NCI-H510A (cell line): Measurements from ENCODE around the gene MTREX.
"Not testable (repeated sequence)": the region's sequence is repeated elsewhere in the genome, so short reads cannot be mapped to it uniquely, and the experiment has no call there.

Source experiments
- DNase-seq: peaks from one replicate; lab custom pipeline; 2025; lab: John Stamatoyannopoulos, UW

Gene MTREX

DNA sequence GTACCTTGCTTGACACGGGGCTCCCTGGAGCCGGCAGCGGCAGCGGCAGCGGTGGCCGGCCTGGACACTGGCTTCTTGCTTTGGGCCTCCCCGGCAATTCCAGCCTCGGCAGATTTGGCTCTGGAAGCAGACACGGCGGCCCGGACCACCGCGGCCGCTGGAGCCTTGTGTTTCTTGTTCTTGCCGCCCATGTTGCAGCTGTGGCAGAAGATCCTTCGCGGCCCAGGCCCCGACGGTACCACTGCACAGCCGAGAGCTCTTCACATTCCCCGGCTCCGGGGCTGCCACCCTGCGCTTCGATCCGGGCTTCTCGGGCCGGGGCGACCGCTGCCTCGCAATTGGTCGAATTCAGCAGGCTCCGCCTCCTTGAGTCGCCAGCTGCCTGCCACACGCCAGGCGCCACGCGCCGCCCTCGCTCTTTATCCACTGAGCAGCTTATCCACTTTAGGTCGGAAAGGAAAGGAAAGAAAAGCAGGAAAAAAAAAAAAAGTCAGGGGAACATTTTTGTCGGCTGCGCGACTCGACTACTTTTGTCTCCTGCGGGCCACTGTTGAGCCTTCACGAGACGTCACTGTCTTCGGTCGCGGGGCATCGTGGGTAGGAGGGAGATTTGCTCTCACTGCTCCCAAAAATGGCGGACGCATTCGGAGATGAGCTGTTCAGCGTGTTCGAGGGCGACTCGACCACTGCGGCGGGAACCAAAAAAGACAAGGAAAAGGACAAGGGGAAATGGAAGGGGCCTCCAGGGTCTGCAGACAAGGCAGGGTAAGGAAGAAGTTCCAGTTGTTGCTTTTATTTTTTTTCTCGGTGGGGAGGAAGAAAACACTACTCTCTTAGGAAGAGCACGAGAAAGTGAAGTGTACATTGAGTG, at the start of gene MTREX, which contains the start of gene DHX29:
Gene MTREX (plus strand): TSS at position 607 of the 871 bp plus-strand sequence. CDS start 25 bp downstream, at position 632.
Gene DHX29 (minus strand): TSS at position 312 of the 871 bp plus-strand sequence. CDS start 121 bp downstream, at position 191.
- peak; percentile 74 for DNase-seq

DNA sequence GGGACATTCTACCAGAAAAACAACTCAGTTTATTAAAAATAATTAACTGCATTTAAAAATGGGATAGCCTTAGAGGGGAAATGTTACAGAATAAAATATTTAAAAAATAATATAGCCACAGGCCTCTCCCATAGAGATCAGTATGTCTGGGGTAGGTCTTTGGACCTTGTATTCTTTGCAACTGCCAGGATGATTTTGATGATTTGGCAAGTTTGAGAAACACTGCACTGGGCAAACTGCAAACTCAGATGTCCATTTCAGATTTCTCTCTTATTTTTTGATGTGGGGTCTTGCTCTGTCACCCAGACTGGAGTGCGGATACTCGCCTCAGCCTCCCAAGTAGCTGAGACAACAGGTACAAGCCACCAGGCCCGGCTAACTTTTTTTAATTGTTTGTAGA, 49.5 kb upstream of the MTREX start:
- no peak for DNase-seq

DNA sequence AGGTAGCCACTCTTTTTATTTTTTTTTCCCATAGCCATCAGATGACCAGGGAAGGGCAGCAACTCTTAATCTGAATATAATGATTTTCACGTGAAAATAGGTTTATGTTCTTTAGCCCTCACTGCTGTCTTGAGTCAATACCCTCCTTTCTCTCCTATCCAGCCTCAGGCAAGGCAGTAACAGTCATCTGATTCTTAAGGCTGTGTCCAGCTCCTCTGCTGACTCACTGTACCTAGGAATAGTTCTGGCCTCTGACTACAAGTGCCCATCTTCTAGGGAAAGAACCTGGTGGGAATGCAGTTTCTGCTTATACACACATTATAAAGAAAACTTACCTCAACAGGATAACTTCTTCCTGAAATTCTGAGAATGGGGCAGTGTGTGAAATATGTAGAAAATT, 31.0 kb upstream of the MTREX start:
- DNase-seq = no peak

- DNase-seq = no peak
Measured at GRCh38 chr5:55278778-55279177, 29.0 kb upstream of the MTREX start.

DNA sequence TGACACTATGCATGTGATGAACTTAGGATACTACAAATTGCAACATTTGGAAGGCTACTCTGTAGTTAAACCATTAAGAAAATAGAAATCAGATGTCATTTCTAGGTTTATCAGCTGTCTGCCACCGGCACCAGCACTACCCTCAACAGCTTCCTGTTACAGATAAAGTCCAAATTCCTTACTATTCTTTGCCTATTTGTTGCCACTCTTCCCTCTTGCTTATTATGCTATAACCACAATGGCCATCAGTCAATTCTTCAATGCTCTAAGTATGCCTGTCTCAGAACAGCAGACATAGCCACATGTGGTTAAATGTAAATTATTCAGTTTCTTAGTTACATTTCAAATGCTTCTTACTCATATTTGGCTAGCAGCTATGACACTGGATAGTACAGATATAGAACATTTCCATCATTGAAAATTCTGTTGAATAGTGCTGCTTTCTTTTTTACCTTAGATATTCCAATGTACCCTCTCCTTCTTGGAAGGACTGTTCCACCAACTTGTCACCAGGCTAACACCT, 21.3 kb upstream of the MTREX start:
- no peak for DNase-seq

- no peak for DNase-seq
Measured at GRCh38 chr5:55289808-55290207, 18.0 kb upstream of the MTREX start.

DNA sequence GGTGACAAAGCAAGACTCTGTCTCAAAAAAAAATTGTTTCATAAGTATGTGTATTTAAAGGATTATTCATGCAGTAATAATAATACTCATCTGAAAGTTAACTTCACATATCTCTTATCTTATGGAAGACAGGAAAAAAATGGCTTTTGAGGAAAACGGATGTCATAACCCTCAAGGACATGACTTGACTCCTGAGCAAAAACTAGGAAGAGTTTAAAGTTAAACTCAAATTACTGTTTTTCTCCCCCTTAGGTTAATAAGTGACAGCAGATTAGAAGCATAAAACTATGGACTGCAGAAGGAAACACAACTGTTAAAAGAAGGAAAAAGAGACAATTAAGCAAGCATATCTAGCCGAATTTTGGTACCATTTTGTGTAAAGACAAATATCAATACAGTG, 16.8 kb upstream of the MTREX start:
- no peak for DNase-seq

- DNase-seq = no peak
Measured at GRCh38 chr5:55294935-55295334, 12.9 kb upstream of the MTREX start.

DNA sequence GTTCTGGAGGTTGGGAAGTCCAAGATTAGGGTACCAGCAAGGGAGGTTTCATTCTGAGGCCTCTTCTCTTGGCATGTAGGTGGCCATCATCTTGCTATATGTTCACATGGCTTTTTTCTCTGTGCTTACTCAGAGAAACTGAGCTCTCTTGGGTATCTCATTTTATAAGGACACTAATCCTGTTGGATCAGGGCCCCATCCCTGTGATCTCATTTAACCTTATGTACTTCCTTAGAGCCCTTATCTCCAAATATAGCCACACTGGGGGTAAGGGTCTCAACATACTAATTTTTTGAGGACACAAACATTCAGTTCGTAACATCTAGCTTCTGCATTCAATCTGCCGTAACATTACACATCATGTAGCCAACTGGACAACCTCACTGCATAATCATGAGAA, 6.9 kb upstream of the MTREX start:
- no peak for DNase-seq

DNA sequence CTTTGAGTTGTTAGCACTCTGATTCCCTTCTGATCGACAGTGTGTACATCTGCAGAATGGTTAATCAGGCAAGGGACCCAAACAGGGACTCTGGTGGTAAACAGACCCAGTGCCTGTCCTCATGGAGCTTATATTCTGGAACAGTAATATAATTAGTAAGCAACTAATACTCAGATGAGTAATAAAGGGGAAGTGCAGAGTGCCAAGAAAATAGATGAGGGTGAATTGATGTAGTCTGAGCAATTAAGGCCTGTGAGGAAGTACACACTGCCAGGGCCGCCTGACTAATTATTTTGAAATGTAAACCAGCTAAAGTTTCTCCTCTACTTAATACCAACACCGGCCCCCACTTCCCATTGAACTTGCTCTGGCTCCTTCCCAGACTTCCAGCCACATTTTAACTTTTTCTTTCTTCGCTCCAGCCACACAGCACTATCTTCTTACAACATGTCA, 4.5 kb upstream of the MTREX start:
- no peak for DNase-seq

DNA sequence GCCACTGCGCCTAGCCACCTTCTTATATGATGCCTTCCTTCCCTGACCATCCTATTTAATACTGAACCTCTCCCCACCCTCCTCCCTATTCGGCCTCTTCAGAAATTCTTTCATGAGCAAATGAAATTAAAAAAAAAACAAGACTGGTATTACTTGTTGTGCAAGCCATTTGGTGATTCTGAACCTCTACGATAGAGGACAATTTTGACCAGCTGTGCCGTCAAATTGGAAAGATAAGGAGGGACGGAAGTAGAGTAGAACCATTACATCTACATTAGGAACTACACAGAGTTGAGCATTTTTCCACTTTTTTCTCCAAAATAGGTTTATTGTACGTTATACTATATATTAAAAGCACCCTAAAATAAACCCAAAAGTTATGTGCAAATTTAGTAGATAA, 3.2 kb upstream of the MTREX start:
- DNase-seq = no peak

DNA sequence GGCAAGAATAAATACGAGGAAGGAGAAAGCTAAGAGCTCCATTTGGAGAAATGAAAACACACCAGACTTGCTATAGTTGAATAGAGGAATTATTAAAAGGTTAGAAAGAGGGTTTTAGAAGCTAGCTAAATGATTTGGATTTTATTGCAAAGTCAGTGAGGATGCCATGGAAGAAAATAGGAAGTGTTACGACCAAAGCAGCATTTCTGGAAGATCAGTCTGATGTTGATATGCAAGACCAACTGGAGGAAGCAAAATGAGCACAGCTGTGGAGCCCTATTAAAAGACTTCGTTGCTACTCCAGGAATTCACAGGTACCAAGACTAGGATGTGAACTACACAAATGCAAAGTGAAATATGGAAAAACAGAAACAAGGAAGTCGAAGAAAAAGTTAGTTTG, 2.4 kb upstream of the MTREX start:
- no peak for DNase-seq

GRCh38 chr5:55306641-55307382, 977 bp upstream of the MTREX start:
- peak; percentile 14 for DNase-seq

- no peak for DNase-seq
Measured at GRCh38 chr5:55308254-55308836, 556 bp downstream of the MTREX start.

- DNase-seq = no peak
Measured at GRCh38 chr5:55313870-55314617, 6.3 kb downstream of the MTREX start.

DNA sequence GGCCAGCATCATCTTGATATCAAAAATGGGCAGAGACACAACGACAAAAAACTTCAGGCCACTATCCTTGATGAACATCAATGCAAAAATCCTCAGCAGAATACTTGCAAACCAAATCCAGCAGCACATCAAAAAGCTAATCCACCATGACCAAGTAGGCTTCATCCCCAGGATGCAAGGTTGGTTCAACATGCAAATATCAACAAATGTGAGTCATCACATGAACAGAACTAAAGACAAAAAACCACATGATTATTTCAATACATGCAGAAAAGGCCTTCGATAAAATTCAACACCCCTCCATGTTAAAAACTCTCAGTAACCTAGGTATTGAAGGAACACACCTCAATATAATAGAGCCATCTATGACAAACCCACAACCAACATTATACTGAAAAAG, 8.5 kb downstream of the MTREX start:
- no peak for DNase-seq

- no peak for DNase-seq
Measured at GRCh38 chr5:55316837-55317236, 9.0 kb downstream of the MTREX start.

DNA sequence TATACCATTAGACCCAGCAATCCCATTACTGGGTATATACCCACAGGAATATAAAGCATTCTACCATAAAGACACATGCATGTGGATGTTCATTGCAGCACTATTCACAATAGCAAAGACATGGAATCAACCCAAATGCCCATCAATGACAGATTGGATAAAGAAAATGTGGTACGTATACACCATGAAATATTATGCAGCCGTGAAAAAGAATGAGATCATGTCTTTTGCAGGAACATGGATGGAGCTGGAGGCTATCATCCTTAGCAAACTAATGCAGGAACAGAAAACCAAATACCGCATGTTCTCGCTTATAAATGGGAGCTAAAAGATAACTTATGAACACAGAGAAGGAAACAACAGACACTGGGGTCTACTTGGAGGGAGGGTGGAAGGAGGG, 10.4 kb downstream of the MTREX start:
- not testable (repeated sequence) for DNase-seq

- no peak for DNase-seq
Measured at GRCh38 chr5:55319491-55319890, 11.7 kb downstream of the MTREX start.

- DNase-seq = no peak
Measured at GRCh38 chr5:55320571-55320970, 12.8 kb downstream of the MTREX start.

- DNase-seq = no peak
Measured at GRCh38 chr5:55324006-55324405, 16.2 kb downstream of the MTREX start.
